Neural progenitor cell (in vitro differentiated cells): ENCODE data around the gene ZXDC. TPM values are rescaled to one million over a fixed set of nuclear protein-coding genes. Genes with fewer than 3 reads are reported as not detected.
A peak's percentile ranks its signal among the peaks of the same experiment; 100 is the strongest.

Experiments
- DNase-seq: peaks from one replicate; pipeline ENCODE4 v3.0.0-alpha.2; 2016; ENCODE audit warnings: low spot score
- H2AFZ ChIP-seq: fragments of 200-600 bp; sonication (generic); replicated peaks from 2 replicates; pipeline ENCODE4 v1.6.1; 2016; ENCODE audit warnings: antibody characterized with exemption
- H3F3A ChIP-seq: fragments of 200-600 bp; sonication (generic); 2 replicates; pipeline ENCODE4 v1.6.1; 2016; ENCODE audit warnings: antibody characterized with exemption, low read depth
- H3K27ac ChIP-seq: fragments of 200-600 bp; sonication (generic); 2 replicates; pipeline ENCODE4 v1.5.1; 2016; ENCODE audit warnings: mild to moderate bottlenecking
- H3K27me3 ChIP-seq: fragments of 200-600 bp; sonication (generic); 2 replicates; pipeline ENCODE4 v1.6.1; 2016; ENCODE audit warnings: mild to moderate bottlenecking, moderate library complexity
- H3K36me3 ChIP-seq: fragments of 200-600 bp; sonication (generic); 2 replicates; pipeline ENCODE4 v1.5.1; 2016
- H3K4me1 ChIP-seq: fragments of 200-600 bp; sonication (generic); 2 replicates; pipeline ENCODE4 v1.6.1; 2016; ENCODE audit warnings: mixed run types
- H3K4me2 ChIP-seq: fragments of 200-600 bp; sonication (generic); 2 replicates; pipeline ENCODE4 v1.6.1; 2016
- H3K4me3 ChIP-seq: fragments of 200-600 bp; sonication (generic); 2 replicates; pipeline ENCODE4 v1.5.1; 2016
- H3K79me2 ChIP-seq: fragments of 200-600 bp; sonication (generic); 2 replicates; pipeline ENCODE4 v1.6.1; 2016; ENCODE audit warnings: low read depth
- H3K9ac ChIP-seq: fragments of 200-600 bp; sonication (generic); 2 replicates; pipeline ENCODE4 v1.6.1; 2016
- H3K9me3 ChIP-seq: fragments of 200-600 bp; sonication (generic); 2 replicates; pipeline ENCODE4 v1.5.1; 2016; ENCODE audit warnings: low read depth
- H4K20me1 ChIP-seq: fragments of 200-600 bp; sonication (generic); 2 replicates; pipeline ENCODE4 v1.6.1; 2016; ENCODE audit warnings: low read depth
- H3K27ac Mint-ChIP-seq: 3 replicates; pipeline ENCODE4 v1.8.0; 2021; ENCODE audit warnings: mixed read lengths
- H3K27me3 Mint-ChIP-seq: 2 replicates; pipeline ENCODE4 v1.8.0; 2022; ENCODE audit warnings: low read depth, mild to moderate bottlenecking, inconsistent platforms, moderate library complexity, mixed read lengths; ENCODE audit not compliant: insufficient read depth
- H3K36me3 Mint-ChIP-seq: 3 replicates; pipeline ENCODE4 v1.8.0; 2021; ENCODE audit warnings: mixed read lengths
- H3K4me1 Mint-ChIP-seq: 3 replicates; pipeline ENCODE4 v1.8.0; 2021; ENCODE audit warnings: mixed read lengths
- H3K4me3 Mint-ChIP-seq: 3 replicates; pipeline ENCODE4 v1.8.0; 2021; ENCODE audit warnings: mild to moderate bottlenecking, moderate library complexity, mixed read lengths
- H3K9me3 Mint-ChIP-seq: 3 replicates; pipeline ENCODE4 v1.8.0; 2020; ENCODE audit warnings: mixed read lengths
- EZH2 ChIP-seq: fragments of 200-600 bp; sonication (generic); IDR thresholded peaks from 2 replicates; pipeline ENCODE4 v1.6.1; 2017; ENCODE audit warnings: antibody characterized with exemption, mild to moderate bottlenecking, moderate library complexity
- EZH2phosphoT487 ChIP-seq: fragments of 200-600 bp; sonication (generic); IDR thresholded peaks from 2 replicates; pipeline ENCODE4 v1.6.1; 2017; ENCODE audit warnings: antibody characterized with exemption
- total RNA-seq: library from RNA; depleted of rRNA; stranded (reverse); fragments of >200 nt; gene quantifications from 2 replicates; pipeline ENCODE4 v1.2.3, GENCODE V29; 2015; ENCODE audit warnings: low replicate concordance
- TF ChIP-seq, protein P1 (sequence below): fragments of 200-600 bp; sonication (generic); IDR thresholded peaks from 2 replicates; pipeline ENCODE4 v1.5.1; 2017; ENCODE audit warnings: antibody characterized with exemption, mild to moderate bottlenecking

ZXDC gene
- total RNA-seq, 1 donor from 2014 or later: 12.4 TPM

DNA sequence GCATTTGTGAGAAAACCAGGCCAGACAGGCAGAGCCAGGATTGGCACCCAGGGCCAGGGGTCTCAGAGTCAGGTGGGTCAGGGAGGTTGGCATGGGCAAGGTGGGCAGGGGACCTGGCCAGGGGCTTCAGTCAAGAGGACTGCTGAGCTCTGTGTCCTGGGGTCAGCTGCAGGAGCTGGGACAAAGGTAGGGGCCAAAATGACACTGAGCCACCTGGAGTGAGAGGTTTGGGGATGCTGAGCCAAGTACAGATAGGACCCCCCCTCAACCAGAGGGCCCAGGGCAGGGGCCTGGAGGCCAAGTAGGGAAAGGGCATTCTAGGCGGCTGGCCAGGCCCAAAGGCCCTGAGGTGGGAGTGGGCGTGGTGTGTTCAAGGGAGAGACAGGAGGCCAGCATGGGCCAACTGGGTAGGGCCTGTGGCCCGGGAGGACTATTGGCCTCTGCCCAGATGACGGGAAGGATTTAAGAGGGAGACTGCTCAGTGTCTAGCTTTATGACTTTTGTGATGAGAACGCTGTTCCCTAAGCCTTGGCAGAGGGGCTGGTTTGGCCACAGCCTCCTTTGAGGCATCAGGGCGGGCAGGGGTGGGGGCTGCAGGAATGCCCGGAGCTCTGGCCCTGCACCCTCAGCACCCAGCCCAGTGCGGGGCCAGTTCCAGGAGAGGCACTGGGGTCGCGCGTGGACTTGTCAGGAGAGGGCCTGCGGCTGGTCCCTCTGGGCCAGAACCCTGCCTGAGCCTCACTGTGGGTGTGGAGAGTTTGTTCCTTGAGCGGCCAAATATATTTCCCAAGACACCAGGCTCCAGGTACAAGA, 77.9 kb downstream of the ZXDC start:
- Mint-ChIP-seq H3K4me1 (peaks cover 28% of the 10 kb centered on the region), H3K9me3 (no peaks in the 10 kb centered on the region), H3K4me3 (no peak overlapping the region), H3K36me3 (peaks cover 3% of the 10 kb centered on the region), H3K27ac (no peak overlapping the region), H3K27me3 (peaks cover 8% of the 10 kb centered on the region)
- Histone ChIP-seq H3F3A (peaks cover 6% of the 10 kb centered on the region), H3K4me3 (no peak overlapping the region), H3K79me2 (no peaks in the 10 kb centered on the region), H3K27me3 (peaks cover 35% of the 10 kb centered on the region), H3K9me3 (no peaks in the 10 kb centered on the region), H3K36me3 (no peaks in the 10 kb centered on the region), H3K9ac (no peak overlapping the region), H4K20me1 (no peaks in the 10 kb centered on the region), H3K4me1 (peaks cover 14% of the 10 kb centered on the region), H3K4me2 (no peak overlapping the region), H2AFZ (no peak overlapping the region), H3K27ac (no peak overlapping the region)
- TF ChIP-seq EZH2phosphoT487 (no peak), EZH2 (no peak)
- TF ChIP-seq, protein P1, sequence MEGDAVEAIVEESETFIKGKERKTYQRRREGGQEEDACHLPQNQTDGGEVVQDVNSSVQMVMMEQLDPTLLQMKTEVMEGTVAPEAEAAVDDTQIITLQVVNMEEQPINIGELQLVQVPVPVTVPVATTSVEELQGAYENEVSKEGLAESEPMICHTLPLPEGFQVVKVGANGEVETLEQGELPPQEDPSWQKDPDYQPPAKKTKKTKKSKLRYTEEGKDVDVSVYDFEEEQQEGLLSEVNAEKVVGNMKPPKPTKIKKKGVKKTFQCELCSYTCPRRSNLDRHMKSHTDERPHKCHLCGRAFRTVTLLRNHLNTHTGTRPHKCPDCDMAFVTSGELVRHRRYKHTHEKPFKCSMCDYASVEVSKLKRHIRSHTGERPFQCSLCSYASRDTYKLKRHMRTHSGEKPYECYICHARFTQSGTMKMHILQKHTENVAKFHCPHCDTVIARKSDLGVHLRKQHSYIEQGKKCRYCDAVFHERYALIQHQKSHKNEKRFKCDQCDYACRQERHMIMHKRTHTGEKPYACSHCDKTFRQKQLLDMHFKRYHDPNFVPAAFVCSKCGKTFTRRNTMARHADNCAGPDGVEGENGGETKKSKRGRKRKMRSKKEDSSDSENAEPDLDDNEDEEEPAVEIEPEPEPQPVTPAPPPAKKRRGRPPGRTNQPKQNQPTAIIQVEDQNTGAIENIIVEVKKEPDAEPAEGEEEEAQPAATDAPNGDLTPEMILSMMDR: no peak
- no peak for DNase-seq

DNA sequence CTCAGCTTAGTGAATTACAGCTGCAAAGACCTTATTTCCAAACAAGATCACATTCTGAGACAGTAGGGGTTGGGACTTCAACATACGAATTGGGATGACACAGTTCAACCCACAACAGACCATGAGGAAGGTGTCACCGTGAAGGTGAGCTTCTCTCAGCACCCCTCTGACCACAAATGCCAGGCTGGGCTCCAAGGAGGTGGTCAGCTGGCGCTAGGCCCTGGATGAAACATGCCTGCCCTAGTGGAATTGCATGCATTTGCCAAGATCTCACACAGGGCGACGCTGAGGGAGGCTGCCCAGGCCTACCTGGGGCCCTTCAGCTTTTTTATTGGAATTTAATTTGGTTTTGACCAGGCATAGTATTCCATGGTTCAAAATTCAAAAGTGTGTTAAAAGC, 79.2 kb downstream of the ZXDC start:
- peaks cover 3% of the 10 kb centered on the region for H3K36me3 Mint-ChIP-seq

DNA sequence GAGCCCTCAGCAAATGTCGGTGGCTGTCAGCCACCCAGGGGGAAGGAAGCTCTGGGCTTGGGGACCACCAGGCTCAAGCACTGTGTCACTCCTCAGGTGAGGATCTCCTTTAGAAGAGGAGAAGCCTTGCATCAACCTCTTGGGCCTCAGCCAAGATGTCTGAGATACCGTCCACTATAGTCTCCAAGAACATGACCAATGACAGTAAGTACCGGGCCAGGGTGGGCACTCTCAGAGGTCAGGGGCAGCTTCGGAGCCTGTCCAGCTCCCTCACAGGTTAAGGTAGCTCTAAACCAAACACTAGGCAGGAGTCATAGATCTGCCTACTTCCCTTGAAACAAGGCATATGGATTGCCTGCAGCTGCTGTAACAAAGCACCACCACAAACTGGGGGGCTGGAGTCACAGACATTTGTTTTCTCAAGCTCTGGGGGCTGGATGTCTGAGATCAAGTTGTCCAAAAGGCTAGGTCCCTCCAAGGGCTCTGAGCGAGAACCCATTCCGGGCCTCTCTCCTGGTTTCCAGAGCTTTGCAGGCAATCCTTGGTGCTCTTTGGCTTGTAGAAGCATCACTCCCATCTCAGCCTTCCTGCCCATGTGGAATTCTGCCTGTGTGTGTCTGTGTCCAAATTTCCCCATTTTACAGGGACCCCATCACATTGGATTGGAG, 79.7 kb downstream of the ZXDC start:
- Histone ChIP-seq H3K4me3 (no peak overlapping the region), H3K4me2 (no peak overlapping the region), H3K36me3 (no peaks in the 10 kb centered on the region), H3K79me2 (no peaks in the 10 kb centered on the region), H3K4me1 (peaks cover 14% of the 10 kb centered on the region), H3K27me3 (peaks cover 52% of the 10 kb centered on the region), H3F3A (peaks cover 6% of the 10 kb centered on the region), H3K9me3 (no peaks in the 10 kb centered on the region), H3K27ac (no peak overlapping the region), H2AFZ (no peak overlapping the region), H4K20me1 (no peaks in the 10 kb centered on the region), H3K9ac (no peak overlapping the region)
- Mint-ChIP-seq H3K9me3 (no peaks in the 10 kb centered on the region), H3K4me3 (no peak overlapping the region), H3K27me3 (peaks cover 7% of the 10 kb centered on the region), H3K27ac (no peak overlapping the region), H3K4me1 (peaks cover 18% of the 10 kb centered on the region), H3K36me3 (peaks cover 3% of the 10 kb centered on the region)
- no peak for DNase-seq
- TF ChIP-seq, protein P1: no peak
- TF ChIP-seq EZH2phosphoT487 (no peak), EZH2 (no peak)

More for the DNA sequence above, 79.2 kb downstream of the ZXDC start:
- H3K4me2 ChIP-seq: no peak overlapping the region
- no peaks in the 10 kb centered on the region for H4K20me1 ChIP-seq
- no peaks in the 10 kb centered on the region for H3K36me3 ChIP-seq
- peaks cover 14% of the 10 kb centered on the region for H3K4me1 ChIP-seq
- H3K9me3 ChIP-seq: no peaks in the 10 kb centered on the region
- no peak overlapping the region for H3K9ac ChIP-seq
- Mint-ChIP-seq H3K4me1 (peaks cover 18% of the 10 kb centered on the region), H3K27me3 (peaks cover 8% of the 10 kb centered on the region), H3K27ac (no peak overlapping the region), H3K9me3 (no peaks in the 10 kb centered on the region), H3K4me3 (peak overlapping the region; percentile 27)
- peaks cover 6% of the 10 kb centered on the region for H3F3A ChIP-seq
- H3K4me3 ChIP-seq: no peak overlapping the region
- no peaks in the 10 kb centered on the region for H3K79me2 ChIP-seq
- no peak overlapping the region for H2AFZ ChIP-seq
- DNase-seq: no peak
- peaks cover 48% of the 10 kb centered on the region for H3K27me3 ChIP-seq
- TF ChIP-seq EZH2phosphoT487: no peak
- TF ChIP-seq, protein P1: no peak
- TF ChIP-seq EZH2: no peak
- no peak overlapping the region for H3K27ac ChIP-seq
